ENCODE measurements around the gene BRDT. TPM values are rescaled to one million over a fixed set of nuclear protein-coding genes. Genes with fewer than 3 reads are reported as not detected.
"Not testable (repeated sequence)": the region's sequence is repeated elsewhere in the genome, so short reads cannot be mapped to it uniquely, and the experiment has no call there.

BRDT gene
- total RNA-seq, 1 experiment from 2014 or later = not detected

DNA sequence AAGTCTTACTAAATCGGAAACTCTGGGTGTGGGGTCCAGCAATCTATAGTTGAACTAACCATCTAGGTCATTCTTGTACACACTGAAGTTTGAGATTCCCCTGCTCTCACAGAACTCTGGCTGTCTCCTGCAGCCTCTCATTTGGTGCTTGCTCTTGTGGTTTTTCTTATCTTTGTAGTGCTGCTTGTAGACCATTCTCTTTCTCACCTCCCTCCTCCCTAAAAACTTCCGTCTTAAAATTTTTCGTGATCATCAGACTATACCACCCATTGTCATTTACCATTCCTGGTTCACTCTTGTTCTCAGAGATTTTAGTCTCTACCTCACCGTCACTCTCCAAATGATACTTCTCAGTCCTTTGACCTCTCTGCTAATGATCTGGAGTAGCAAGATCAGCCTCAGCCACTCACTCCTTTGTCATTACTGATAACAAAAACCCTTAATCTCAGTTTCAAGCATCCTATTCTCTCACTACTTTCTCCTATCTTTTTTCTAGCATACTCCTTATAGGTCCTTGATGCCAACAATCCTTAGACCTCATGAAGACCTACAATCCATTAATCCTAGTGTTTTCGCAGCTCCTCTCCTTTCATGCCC lies 67.6 kb downstream of the BRDT start:
- Histone ChIP-seq H3K27me3 (replicated peaks) (0 out of 2 replicates have a peak, but pooled peaks cover 1% of the 10 kb centered on the region), H3K36me3 (no peaks in the 10 kb centered on the region), H3K27ac (no peak overlapping the region), H3K9me3 (replicated peaks) (no peaks in the 10 kb centered on the region), H3K4me3 (no peak overlapping the region), H3K4me1 (replicated peaks) (no peaks in the 10 kb centered on the region)
- DNase-seq (ENCODE audit: low read depth in 1 of 2, low spot score in 2 of 2) = no peak

DNA sequence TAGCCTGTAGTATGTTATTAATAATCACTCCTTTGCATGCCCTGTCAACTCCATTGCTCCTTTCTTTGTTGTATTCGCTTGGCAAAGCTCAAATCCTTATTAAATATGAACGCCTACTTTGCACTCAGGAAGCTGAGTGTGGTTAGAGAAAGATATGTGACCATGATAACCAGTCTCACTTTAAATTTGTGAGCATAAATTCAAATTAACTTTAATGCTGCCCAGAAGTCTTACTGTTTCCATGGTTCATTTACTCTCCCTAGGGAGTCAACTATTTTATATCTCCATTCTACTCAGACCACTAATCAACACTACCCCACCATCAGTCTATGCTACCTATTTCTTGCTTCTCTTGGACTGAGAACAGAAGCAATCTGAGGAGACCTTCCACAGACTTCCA lies 68.5 kb downstream of the BRDT start:
- H3K27me3 ChIP-seq (replicated peaks) = no peaks in the 10 kb centered on the region
- H3K4me1 ChIP-seq (replicated peaks) = no peaks in the 10 kb centered on the region
- DNase-seq (ENCODE audit: low read depth in 1 of 2, low spot score in 2 of 2) = no peak
- H3K27ac ChIP-seq = no peak overlapping the region
- H3K36me3 ChIP-seq = no peaks in the 10 kb centered on the region
- no peak overlapping the region for H3K4me3 ChIP-seq
- no peaks in the 10 kb centered on the region for H3K9me3 ChIP-seq (replicated peaks)

DNA sequence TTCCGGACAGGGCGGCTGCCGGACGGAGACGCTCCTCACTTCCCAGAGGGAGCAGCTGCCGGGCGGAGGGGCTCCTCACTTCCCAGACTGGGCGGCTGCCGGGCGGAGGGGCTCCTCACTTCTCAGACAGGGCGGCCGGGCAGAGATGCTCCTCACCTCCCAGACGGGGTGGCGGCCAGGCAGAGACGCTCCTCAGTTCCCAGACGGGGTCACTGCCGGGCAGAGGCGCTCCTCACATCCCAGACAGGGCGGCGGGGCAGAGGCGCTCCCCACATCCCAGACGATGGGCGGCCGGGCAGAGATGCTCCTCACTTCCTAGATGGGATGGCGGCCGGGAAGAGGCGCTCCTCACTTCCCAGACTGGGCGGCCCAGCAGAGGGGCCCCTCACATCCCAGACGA lies 76.8 kb downstream of the BRDT start:
- not testable (repeated sequence) for H3K9me3 ChIP-seq (replicated peaks); H3K4me3 ChIP-seq; DNase-seq (ENCODE audit: low read depth in 1 of 2, low spot score in 2 of 2); H3K27ac ChIP-seq; H3K36me3 ChIP-seq
- Histone ChIP-seq H3K27me3 (replicated peaks) (peaks cover 12% of the 10 kb centered on the region), H3K4me1 (replicated peaks) (peaks cover 18% of the 10 kb centered on the region)

DNA sequence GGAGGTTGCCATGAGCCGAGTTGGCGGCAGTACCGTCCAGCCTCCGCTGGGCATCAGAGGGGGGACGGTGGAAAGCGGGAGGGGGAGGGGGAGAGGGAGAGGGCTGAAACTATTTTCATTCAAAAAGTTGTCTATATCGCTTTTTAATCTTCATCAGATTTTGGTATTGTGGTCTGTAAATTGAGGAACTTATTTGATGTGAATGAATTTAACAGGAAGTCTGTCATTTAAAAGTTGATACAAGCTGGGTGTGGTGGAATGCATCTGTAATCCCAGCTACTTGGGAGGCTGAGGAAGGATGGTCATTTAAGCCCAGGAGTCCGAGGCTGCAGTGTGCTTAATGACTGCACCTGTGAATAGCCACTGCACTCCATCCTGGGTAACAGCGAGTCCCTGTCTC lies 77.6 kb downstream of the BRDT start:
- no peak overlapping the region for H3K4me3 ChIP-seq
- 0 out of 2 replicates have a peak, but pooled peaks cover 2% of the 10 kb centered on the region for H3K9me3 ChIP-seq (replicated peaks)
- no peak for DNase-seq (ENCODE audit: low read depth in 1 of 2, low spot score in 2 of 2)
- peaks cover 18% of the 10 kb centered on the region for H3K4me1 ChIP-seq (replicated peaks)
- H3K36me3 ChIP-seq = no peaks in the 10 kb centered on the region
- H3K27me3 ChIP-seq (replicated peaks) = peaks cover 17% of the 10 kb centered on the region
- H3K27ac ChIP-seq = no peak overlapping the region

DNA sequence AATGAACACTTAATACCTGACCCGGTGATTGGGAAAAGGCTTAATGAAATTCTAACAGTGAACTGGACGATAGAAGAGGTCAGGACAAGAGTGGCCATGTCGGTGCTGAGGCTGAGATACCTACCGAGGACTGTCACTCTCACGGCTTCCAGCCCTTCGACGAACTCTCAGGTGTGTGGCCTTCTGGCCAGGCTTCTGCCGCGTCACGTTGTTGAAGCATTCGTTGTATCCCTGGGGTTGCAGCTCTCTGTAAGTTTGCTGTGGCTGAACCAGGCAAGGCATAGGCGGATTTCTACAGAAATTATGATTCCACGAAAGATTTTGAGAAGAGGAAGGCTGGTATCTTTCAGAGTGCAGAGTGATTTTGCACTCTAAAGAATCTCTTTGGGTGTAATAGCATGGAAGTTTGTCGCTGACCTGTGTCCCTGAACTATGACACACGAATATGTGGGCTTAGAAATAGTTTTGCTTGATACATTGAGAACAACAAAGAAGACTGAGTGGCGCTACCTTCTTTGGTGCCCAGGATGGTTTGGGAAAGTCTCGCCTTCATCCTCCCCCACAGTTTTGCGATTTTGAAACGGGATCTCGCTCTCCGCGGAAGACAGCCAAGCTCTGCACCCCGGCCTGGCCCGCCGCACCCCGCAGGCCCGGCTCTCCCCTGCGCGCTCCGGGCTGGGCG lies 80.2 kb downstream of the BRDT start:
- no peaks in the 10 kb centered on the region for H3K36me3 ChIP-seq
- peaks cover 17% of the 10 kb centered on the region for H3K27me3 ChIP-seq (replicated peaks)
- H3K27ac ChIP-seq = no peak overlapping the region
- peak overlapping the region; percentile 36 for H3K4me3 ChIP-seq
- peaks cover 18% of the 10 kb centered on the region for H3K4me1 ChIP-seq (replicated peaks)
- H3K9me3 ChIP-seq (replicated peaks) = 0 out of 2 replicates have a peak, but pooled peaks cover 2% of the 10 kb centered on the region
- DNase-seq (ENCODE audit: low read depth in 1 of 2, low spot score in 2 of 2) = no peak

DNA sequence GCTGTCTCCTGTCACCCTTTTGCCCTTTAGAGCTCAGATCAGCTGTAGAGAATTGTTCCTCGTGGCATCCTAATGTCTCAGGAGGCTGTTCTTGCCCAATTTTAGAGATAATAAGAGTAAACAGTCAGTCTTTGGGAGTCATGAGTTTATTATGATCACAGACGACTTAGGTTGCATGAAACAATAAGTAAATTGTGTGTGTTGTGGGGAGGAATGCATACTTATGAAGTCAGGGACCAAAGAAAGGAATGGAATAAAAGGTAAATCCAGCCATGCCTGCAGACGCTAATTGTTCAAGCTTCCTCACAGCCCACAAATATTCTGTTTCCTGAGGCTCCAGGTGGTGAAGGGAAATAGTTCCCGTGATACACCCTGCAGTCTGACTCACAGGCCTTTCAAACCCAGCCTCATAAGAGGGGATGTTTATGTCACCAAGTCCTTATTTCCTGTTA lies 81.5 kb downstream of the BRDT start:
- 0 out of 2 replicates have a peak, but pooled peaks cover 2% of the 10 kb centered on the region for H3K9me3 ChIP-seq (replicated peaks)
- H3K4me3 ChIP-seq = no peak overlapping the region
- H3K27ac ChIP-seq = no peak overlapping the region
- H3K36me3 ChIP-seq = no peaks in the 10 kb centered on the region
- H3K4me1 ChIP-seq (replicated peaks) = peaks cover 18% of the 10 kb centered on the region
- DNase-seq (ENCODE audit: low read depth in 1 of 2, low spot score in 2 of 2) = peak in 1 of 2 experiments; percentile 5
- H3K27me3 ChIP-seq (replicated peaks) = peaks cover 17% of the 10 kb centered on the region

DNA sequence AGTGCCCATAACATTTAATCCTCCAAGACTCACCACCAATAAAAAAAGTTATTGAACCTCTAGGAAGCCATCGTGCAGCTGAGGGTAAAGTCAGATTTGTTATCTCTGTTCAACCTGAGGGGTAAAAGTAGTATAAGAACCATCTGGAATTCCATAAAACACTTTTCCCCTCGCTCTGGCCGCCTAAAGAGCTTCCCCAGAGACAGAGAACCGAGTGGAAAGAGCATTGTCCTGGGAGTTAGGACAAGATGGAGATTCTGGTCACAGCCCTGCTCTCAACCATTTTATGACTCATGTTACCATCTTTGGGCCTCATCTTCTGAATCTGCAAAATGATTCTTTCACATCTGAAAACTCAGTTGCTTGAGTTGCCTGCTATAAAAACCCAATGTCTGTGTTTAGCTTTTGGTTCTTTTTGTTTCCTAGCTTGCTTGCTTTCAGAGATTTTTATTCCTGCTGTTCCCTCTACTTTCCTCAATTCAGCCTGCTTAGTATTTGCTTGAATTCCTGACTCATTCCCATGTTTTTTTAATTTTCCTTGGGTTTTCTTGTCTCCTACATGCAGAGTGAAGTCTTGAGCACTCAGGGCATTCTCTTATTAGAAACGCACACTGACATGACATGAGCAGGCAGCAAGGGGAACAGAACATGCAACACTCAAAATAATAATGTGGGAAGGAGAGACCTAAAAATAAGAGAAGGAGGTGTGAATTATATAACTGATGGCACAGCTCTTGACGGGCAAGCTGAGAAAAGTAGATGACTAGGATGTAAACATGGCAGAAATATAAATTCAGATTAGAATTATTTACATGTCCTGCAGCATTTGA lies 82.3 kb downstream of the BRDT start:
- Histone ChIP-seq H3K27me3 (replicated peaks) (peaks cover 17% of the 10 kb centered on the region), H3K4me1 (replicated peaks) (peaks cover 18% of the 10 kb centered on the region), H3K27ac (no peak overlapping the region), H3K36me3 (no peaks in the 10 kb centered on the region), H3K9me3 (replicated peaks) (0 out of 2 replicates have a peak, but pooled peaks cover 2% of the 10 kb centered on the region), H3K4me3 (no peak overlapping the region)
- DNase-seq (ENCODE audit: low read depth in 1 of 2, low spot score in 2 of 2) = no peak

DNA sequence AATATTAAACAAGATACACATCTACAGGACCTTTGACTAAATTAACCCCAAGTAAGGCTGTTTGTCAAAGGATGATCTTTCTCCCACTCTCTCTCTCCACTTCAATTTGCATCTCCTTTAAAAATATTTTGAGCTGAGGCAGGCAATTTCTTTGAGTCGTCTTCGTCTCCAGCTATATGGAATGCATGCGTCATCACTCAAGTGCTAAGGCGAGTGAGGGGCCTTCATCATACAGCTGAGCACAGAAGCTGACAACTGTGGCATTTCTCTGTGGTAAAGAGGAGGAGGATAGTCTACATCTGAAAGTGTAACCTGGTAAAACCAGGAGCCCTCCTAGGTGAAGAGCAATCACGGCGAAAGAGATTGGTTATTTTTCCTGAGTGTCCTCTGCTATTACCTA lies 88.2 kb downstream of the BRDT start:
- Histone ChIP-seq H3K4me1 (replicated peaks) (no peaks in the 10 kb centered on the region), H3K27ac (no peak overlapping the region), H3K9me3 (replicated peaks) (no peaks in the 10 kb centered on the region), H3K27me3 (replicated peaks) (no peaks in the 10 kb centered on the region), H3K4me3 (no peak overlapping the region), H3K36me3 (no peaks in the 10 kb centered on the region)
- no peak for DNase-seq (ENCODE audit: low read depth in 1 of 2, low spot score in 2 of 2)

DNA sequence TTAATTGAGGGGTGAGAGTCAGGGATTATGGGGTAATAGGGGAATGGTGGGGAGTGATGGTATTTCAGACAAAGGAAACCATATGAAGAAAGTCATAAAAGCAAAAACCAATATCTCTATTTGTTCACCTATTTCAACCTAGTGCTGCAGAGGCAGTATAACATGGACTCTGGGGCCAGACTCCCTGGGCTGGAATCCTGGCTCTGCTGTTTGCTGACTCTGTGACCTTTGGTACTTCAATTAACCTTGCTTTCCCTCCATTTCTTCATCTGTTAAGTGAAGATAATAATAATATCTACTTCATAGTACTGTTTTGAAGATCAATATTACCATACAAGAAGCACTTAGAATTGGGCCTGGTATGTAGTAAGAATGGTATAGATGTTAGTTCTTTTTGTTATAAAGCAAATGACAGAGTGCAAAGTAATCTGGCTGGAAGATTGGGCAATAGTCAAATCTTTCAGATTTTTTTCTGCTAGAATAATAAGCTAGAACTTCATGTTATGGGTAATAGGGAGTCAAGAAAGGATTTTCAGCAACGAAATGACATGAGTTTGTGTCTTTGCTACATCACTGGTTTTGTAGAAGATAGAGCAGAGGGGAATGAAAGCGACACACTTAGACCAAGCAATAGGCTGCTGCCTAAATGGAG lies 89.6 kb downstream of the BRDT start:
- Histone ChIP-seq H3K4me3 (no peak overlapping the region), H3K4me1 (replicated peaks) (no peaks in the 10 kb centered on the region), H3K27me3 (replicated peaks) (no peaks in the 10 kb centered on the region), H3K9me3 (replicated peaks) (no peaks in the 10 kb centered on the region), H3K36me3 (no peaks in the 10 kb centered on the region), H3K27ac (no peak overlapping the region)
- no peak for DNase-seq (ENCODE audit: low read depth in 1 of 2, low spot score in 2 of 2)

DNA sequence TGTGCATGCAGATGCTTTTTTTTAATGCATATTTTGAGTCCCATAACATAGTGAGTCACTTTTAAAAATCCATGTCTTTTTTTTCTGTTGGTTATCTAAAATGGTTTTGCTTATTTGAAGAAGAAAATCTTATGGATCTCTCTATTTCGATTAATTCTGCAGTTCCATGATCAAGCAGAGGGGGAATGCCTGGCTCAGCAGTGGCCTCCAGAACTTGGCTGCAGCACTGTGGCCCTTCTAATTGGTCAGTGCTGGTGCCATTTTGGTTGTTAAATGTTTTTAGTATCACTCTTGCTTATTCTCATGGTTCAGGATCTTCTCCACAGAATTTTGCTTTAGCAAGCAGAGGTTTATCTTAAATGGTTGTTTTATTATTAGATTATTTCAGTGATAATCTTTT lies 91.8 kb downstream of the BRDT start:
- Histone ChIP-seq H3K36me3 (no peaks in the 10 kb centered on the region), H3K27me3 (replicated peaks) (no peaks in the 10 kb centered on the region), H3K4me3 (no peak overlapping the region), H3K27ac (no peak overlapping the region), H3K9me3 (replicated peaks) (no peaks in the 10 kb centered on the region), H3K4me1 (replicated peaks) (no peaks in the 10 kb centered on the region)
- DNase-seq (ENCODE audit: low read depth in 1 of 2, low spot score in 2 of 2) = no peak

DNA sequence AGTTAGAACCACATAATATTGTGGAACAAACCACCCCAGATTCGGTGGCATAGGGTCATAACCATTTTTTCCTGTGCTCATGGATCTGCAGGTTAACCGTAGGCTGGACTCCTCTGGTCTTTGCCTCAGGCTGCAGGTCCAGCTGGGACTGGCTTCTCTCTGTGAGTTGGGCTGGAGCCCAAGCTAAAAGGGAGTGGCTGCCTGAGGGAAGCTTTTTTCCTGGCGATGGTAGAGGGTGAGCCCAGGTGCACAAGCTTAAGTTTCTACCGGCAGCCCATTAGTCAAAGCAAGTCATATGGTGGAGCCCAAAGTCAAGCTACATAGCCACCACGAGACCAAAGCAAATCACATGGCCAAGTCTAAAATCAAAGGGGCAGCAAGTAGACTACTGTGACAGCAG lies 94.4 kb downstream of the BRDT start:
- Histone ChIP-seq H3K9me3 (replicated peaks) (no peaks in the 10 kb centered on the region), H3K36me3 (no peaks in the 10 kb centered on the region), H3K4me3 (no peak overlapping the region), H3K4me1 (replicated peaks) (no peaks in the 10 kb centered on the region), H3K27ac (no peak overlapping the region), H3K27me3 (replicated peaks) (0 out of 2 replicates have a peak, but pooled peaks cover 2% of the 10 kb centered on the region)
- DNase-seq (ENCODE audit: low read depth in 1 of 2, low spot score in 2 of 2) = no peak

DNA sequence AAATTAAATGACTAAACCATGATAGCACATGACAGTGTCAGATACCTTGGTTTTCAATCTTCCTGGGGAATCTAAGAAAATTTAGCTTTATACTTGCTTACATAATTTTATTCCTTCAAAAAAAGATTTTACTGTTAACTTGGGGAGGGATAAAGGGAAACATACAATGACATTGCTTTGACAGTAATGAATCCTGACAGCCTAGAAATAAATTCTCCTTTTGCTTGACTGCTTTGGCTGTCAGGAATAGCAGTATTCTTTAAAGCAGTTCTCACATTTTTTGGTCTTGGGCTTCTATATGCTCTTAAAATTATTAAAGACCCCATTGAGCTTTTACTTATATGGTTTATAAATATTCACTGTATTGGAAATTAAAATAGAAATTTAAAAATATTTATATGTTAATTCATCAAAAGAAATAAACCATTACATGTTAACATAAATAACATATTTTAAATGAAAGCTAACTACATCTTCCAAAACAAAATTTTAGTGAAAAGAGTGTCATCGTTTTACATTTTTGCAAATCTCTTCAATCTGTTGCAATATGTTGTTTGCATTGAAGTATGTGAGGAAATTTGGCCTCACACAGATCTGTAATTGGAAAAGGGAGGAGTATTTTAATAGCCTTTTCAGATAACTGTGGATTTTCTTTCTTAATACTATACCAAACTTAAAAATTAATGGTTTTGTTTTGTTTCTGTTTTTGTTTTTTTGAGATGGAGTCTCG lies 96.7 kb downstream of the BRDT start:
- Histone ChIP-seq H3K9me3 (replicated peaks) (no peaks in the 10 kb centered on the region), H3K4me1 (replicated peaks) (no peaks in the 10 kb centered on the region), H3K27me3 (replicated peaks) (0 out of 2 replicates have a peak, but pooled peaks cover 2% of the 10 kb centered on the region), H3K27ac (no peak overlapping the region), H3K36me3 (no peaks in the 10 kb centered on the region), H3K4me3 (no peak overlapping the region)
- no peak for DNase-seq (ENCODE audit: low read depth in 1 of 2, low spot score in 2 of 2)

DNA sequence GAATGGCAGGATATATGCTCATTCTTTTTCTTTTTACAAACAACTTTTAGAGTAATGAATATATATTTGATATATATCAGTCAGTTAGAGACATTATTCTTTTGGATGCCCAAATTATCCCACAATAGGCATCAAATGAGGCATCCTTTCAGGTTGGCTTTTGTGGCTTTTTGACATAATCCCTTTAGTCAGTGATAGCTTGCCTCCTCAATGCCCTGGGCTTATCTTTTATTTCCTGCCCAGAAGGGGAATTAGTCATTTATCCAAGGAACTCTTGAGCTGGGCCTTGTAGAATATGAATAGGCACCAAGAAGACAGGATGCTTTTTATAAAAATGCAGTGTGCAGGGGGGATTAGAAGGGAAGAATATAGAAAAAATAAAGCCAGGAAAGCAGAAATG lies 102.7 kb downstream of the BRDT start:
- DNase-seq (ENCODE audit: low read depth in 1 of 2, low spot score in 2 of 2) = no peak
- Histone ChIP-seq H3K4me1 (replicated peaks) (no peaks in the 10 kb centered on the region), H3K27ac (no peak overlapping the region)

More for the DNA sequence above, 102.7 kb downstream of the BRDT start:
- H3K4me3 ChIP-seq = no peak overlapping the region
- no peaks in the 10 kb centered on the region for H3K36me3 ChIP-seq
- H3K9me3 ChIP-seq (replicated peaks) = no peaks in the 10 kb centered on the region
- H3K27me3 ChIP-seq (replicated peaks) = 0 out of 2 replicates have a peak, but pooled peaks cover 5% of the 10 kb centered on the region
